Activated CD8-positive, alpha-beta memory T cell treated with anti-CD3 and anti-CD28 coated beads, Interleukin-2, amount 50 U/mL, for 24 hours (primary cell): ENCODE data around the gene RNF31.

Experiments used
- DNase-seq: peaks from one replicate; pipeline ENCODE4 v3.0.0-alpha.2; 2020; ENCODE audit errors: extremely low read depth

Gene RNF31

GRCh38 chr14:24159777-24160498, 12.6 kb downstream of the RNF31 start:
- no peak for DNase-seq

- no peak for DNase-seq
Measured at GRCh38 chr14:24160499-24160849, 13.2 kb downstream of the RNF31 start.

- DNase-seq = peak; percentile 98
Measured at GRCh38 chr14:24160850-24161804, 13.8 kb downstream of the RNF31 start, which contains the start of gene IRF9. IRF9 (plus strand) TSS chr14:24161265; CDS start chr14:24162145, 880 bp downstream.

GRCh38 chr14:24162093-24162492, 14.8 kb downstream of the RNF31 start:
- DNase-seq = no peak

GRCh38 chr14:24164518-24164991, 17.3 kb downstream of the RNF31 start:
- DNase-seq = no peak

- no peak for DNase-seq
Measured at GRCh38 chr14:24165785-24166184, 18.5 kb downstream of the RNF31 start.

GRCh38 chr14:24167469-24168114, 20.3 kb downstream of the RNF31 start:
- DNase-seq = no peak

- DNase-seq = peak; percentile 54
Measured at GRCh38 chr14:24171422-24172260, 24.3 kb downstream of the RNF31 start, which contains the start of gene REC8. REC8 (plus strand) TSS chr14:24172080; CDS start chr14:24172553, 473 bp downstream.

- DNase-seq = no peak
Measured at GRCh38 chr14:24172261-24172860, 25.1 kb downstream of the RNF31 start.

GRCh38 chr14:24172871-24173281, 25.6 kb downstream of the RNF31 start:
- no peak for DNase-seq

GRCh38 chr14:24176599-24176998, 29.3 kb downstream of the RNF31 start:
- no peak for DNase-seq

GRCh38 chr14:24177041-24177825, 29.9 kb downstream of the RNF31 start:
- no peak for DNase-seq

GRCh38 chr14:24177891-24178290, 30.6 kb downstream of the RNF31 start:
- DNase-seq = no peak

GRCh38 chr14:24178399-24179178, 31.3 kb downstream of the RNF31 start:
- DNase-seq = no peak

- DNase-seq = no peak
Measured at GRCh38 chr14:24179294-24179960, 32.1 kb downstream of the RNF31 start.

- DNase-seq = no peak
Measured at GRCh38 chr14:24179961-24180796, 32.9 kb downstream of the RNF31 start.

GRCh38 chr14:24181371-24182077, 34.2 kb downstream of the RNF31 start:
- no peak for DNase-seq
